Measurements from ENCODE around the gene WWC2. TPM values are rescaled to one million over a fixed set of nuclear protein-coding genes. Genes with fewer than 3 reads are reported as not detected.

The WWC2 gene
- total RNA-seq, 1 experiment from 2014 or later, result 39.1 TPM

- no peaks in the 10 kb centered on the region for H3K4me1 ChIP-seq (ENCODE audit: control insufficient read depth in 1 of 2, insufficient read depth in 2 of 2, low read length in 2 of 2)
- BruUV-seq (replicated peaks), result no TSS peak
- H2AFZ ChIP-seq (ENCODE audit: low read depth, low read length, poor library complexity, severe bottlenecking), result no peak overlapping the region
- no peak overlapping the region for H3K9ac ChIP-seq (ENCODE audit: low read length)
- TF ChIP-seq MAX (IDR thresholded peaks at IDR 0.05) (no peak), ZBTB33 (IDR thresholded peaks at IDR 0.05; ENCODE audit: extremely low read depth, insufficient replicate concordance, low read length) (no peak), SRF (IDR thresholded peaks at IDR 0.05; ENCODE audit: low read depth) (no peak), CBX3 (IDR thresholded peaks at IDR 0.05; ENCODE audit: low read depth) (no peak), ZNF274 (IDR thresholded peaks at IDR 0.05; ENCODE audit: low read depth, low read length) (no peak), TCF7L2 (IDR thresholded peaks at IDR 0.05; ENCODE audit: borderline replicate concordance, extremely low read depth, insufficient read depth, insufficient read length) (no peak), EZH2 (IDR thresholded peaks at IDR 0.05) (no peak)
- ATAC-seq (no peak), DNase-seq (ENCODE audit: low read depth, low spot score) (no peak)
- H3K79me2 ChIP-seq (ENCODE audit: insufficient read depth, low read length), result no peaks in the 10 kb centered on the region
- no peaks in the 10 kb centered on the region for H3K36me3 ChIP-seq (ENCODE audit: control insufficient read depth in 1 of 2, insufficient read depth in 2 of 2, low read length in 2 of 2)
- CTCF ChIA-PET, result no interaction called here
- no peaks in the 10 kb centered on the region for H3K27me3 ChIP-seq (ENCODE audit: insufficient read depth, low read length)
- H4K20me1 ChIP-seq (ENCODE audit: insufficient read depth), result no peaks in the 10 kb centered on the region
- no peak overlapping the region for H3K27ac ChIP-seq (ENCODE audit: low read depth, low read length)
- intact Hi-C loops (cut with micrococcal nuclease), result no loop called here
- H3K9me3 ChIP-seq (ENCODE audit: control insufficient read depth in 1 of 2, insufficient read depth in 1 of 2, low read depth in 1 of 2, low read length in 2 of 2), result no peaks in the 10 kb centered on the region
- no peak overlapping the region for H3K4me3 ChIP-seq (replicated peaks in 1 of 2; ENCODE audit: low read depth in 1 of 2, low read length in 2 of 2)
- H3K9me2 ChIP-seq (ENCODE audit: insufficient read depth), result no peaks in the 10 kb centered on the region
- RAD21 ChIA-PET (ENCODE audit: low non-redundant PET in 1 of 2, low total read pairs in 2 of 2, uncharacterized antibody in 2 of 2, unreplicated experiment in 2 of 2), result no interaction called here
- no peak overlapping the region for H3K4me2 ChIP-seq (ENCODE audit: low read length)
- POLR2A ChIA-PET, result no interaction called here
These were observed 45.4 kb upstream of the WWC2 start for GRCh38 chr4:183053681-183054080.

- H3K9me2 ChIP-seq (ENCODE audit: insufficient read depth), result no peaks in the 10 kb centered on the region
- peaks cover 0 to under 1% of the 10 kb centered on the region in 2 experiments; a peak in 1 of 4 replicates for H3K9me3 ChIP-seq (ENCODE audit: control insufficient read depth in 1 of 2, insufficient read depth in 1 of 2, low read depth in 1 of 2, low read length in 2 of 2)
- no peaks in the 10 kb centered on the region for H4K20me1 ChIP-seq (ENCODE audit: insufficient read depth)
- H3K4me3 ChIP-seq (replicated peaks in 1 of 2; ENCODE audit: low read depth in 1 of 2, low read length in 2 of 2), result no peak overlapping the region
- H3K27ac ChIP-seq (ENCODE audit: low read depth, low read length), result no peak overlapping the region
- H3K4me2 ChIP-seq (ENCODE audit: low read length), result no peak overlapping the region
- CTCF ChIA-PET, result interaction anchor here (1.0 kb wide), 1 partner anchor 16 kb away, joined by 3 read pairs; no protein-coding TSS in a partner anchor
- no TSS peak for BruUV-seq (replicated peaks)
- no peak overlapping the region for H2AFZ ChIP-seq (ENCODE audit: low read depth, low read length, poor library complexity, severe bottlenecking)
- H3K9ac ChIP-seq (ENCODE audit: low read length), result no peak overlapping the region
- no peaks in the 10 kb centered on the region for H3K4me1 ChIP-seq (ENCODE audit: control insufficient read depth in 1 of 2, insufficient read depth in 2 of 2, low read length in 2 of 2)
- DNase-seq (ENCODE audit: low read depth, low spot score), result no peak
- no peak for ATAC-seq
- RAD21 ChIA-PET (ENCODE audit: low non-redundant PET in 1 of 2, low total read pairs in 2 of 2, uncharacterized antibody in 2 of 2, unreplicated experiment in 2 of 2), result no interaction called here
- POLR2A ChIA-PET, result no interaction called here
- no peaks in the 10 kb centered on the region for H3K36me3 ChIP-seq (ENCODE audit: control insufficient read depth in 1 of 2, insufficient read depth in 2 of 2, low read length in 2 of 2)
- H3K79me2 ChIP-seq (ENCODE audit: insufficient read depth, low read length), result no peaks in the 10 kb centered on the region
- intact Hi-C loops (cut with micrococcal nuclease), result no loop called here
- H3K27me3 ChIP-seq (ENCODE audit: insufficient read depth, low read length), result no peaks in the 10 kb centered on the region
- TF ChIP-seq EGR1 (IDR thresholded peaks at IDR 0.05; ENCODE audit: low read depth), result no peak
- no peak for TF ChIP-seq ELF1 (IDR thresholded peaks at IDR 0.05; ENCODE audit: borderline replicate concordance, low read depth)
- TF ChIP-seq SP1 (IDR thresholded peaks at IDR 0.05; ENCODE audit: low read depth), result no peak
- TF ChIP-seq EZH2 (IDR thresholded peaks at IDR 0.05), result no peak
- no peak for TF ChIP-seq ZNF274 (IDR thresholded peaks at IDR 0.05; ENCODE audit: low read depth, low read length)
- no peak for TF ChIP-seq YY1 (IDR thresholded peaks at IDR 0.05; ENCODE audit: extremely low read depth, insufficient replicate concordance, low read depth, low read length)
- TF ChIP-seq TCF7L2 (IDR thresholded peaks at IDR 0.05; ENCODE audit: borderline replicate concordance, extremely low read depth, insufficient read depth, insufficient read length), result no peak
- TF ChIP-seq RAD21 (IDR thresholded peaks at IDR 0.05; ENCODE audit: low read depth), result no peak
- TF ChIP-seq EZH2phosphoT487 (IDR thresholded peaks at IDR 0.05; ENCODE audit: borderline replicate concordance), result no peak
- TF ChIP-seq JUND (IDR thresholded peaks at IDR 0.05), result no peak
- TF ChIP-seq REST (IDR thresholded peaks at IDR 0.05; ENCODE audit: low read depth), result no peak
- TF ChIP-seq SIN3A (IDR thresholded peaks at IDR 0.05; ENCODE audit: low read depth), result no peak
- TF ChIP-seq FOSL1 (IDR thresholded peaks at IDR 0.05; ENCODE audit: low read depth), result no peak
These were observed 41.8 kb upstream of the WWC2 start for GRCh38 chr4:183057255-183057654.
